HepG2 (cell line): Measurements from ENCODE around the gene TDRD3. TPM values are rescaled to one million over a fixed set of nuclear protein-coding genes. Genes with fewer than 3 reads are reported as not detected.

Experiments used
- ATAC-seq: fragments of 200-7000 bp; cut with Tn5 transposase; 3 replicates; pipeline ENCODE4 v1.9.1; 2020; ENCODE audit warnings: mild to moderate bottlenecking, moderate library complexity
- BruUV-seq: library from RNA; stranded (reverse); fragments of 400-500 nt; replicated peaks from 2 replicates; lab custom pipeline; 2021; lab: Mats Ljungman, UMichigan
- CTCF ChIA-PET: fragments of 300-600 bp; formaldehyde crosslinking; extraction: SDS; loops from one replicate; lab custom pipeline; 2021; ENCODE audit warnings: low total read pairs, inconsistent platforms, low intra/inter-chr PET ratio; lab: Yijun Ruan, JAX
- POLR2A ChIA-PET: fragments of 350-600 bp; sonication (Branson Sonifier 250); formaldehyde crosslinking; loops from one replicate; lab custom pipeline; 2020; ENCODE audit warnings: antibody characterized with exemption, inconsistent platforms; lab: Yijun Ruan, JAX
- DNase-seq: peaks from one replicate; pipeline ENCODE4 v3.0.0-alpha.2; 2015; ENCODE audit warnings: low spot score
- FAIRE-seq: peaks from 3 replicates; lab custom pipeline; 2011; peaks lifted over from hg19 to GRCh38; lab: Jason Lieb, UNC
- H2AFZ ChIP-seq: one replicate; pipeline ENCODE4 v1.6.1; 2011; ENCODE audit warnings: low read length, inconsistent platforms
- H3K27ac ChIP-seq: fragments of 300-600 bp; 3 replicates; pipeline ENCODE4 v1.8.0; 2011; ENCODE audit warnings: mixed run types, mild to moderate bottlenecking, mixed read lengths, low read length, inconsistent platforms; ENCODE audit not compliant: insufficient read depth; ENCODE audit errors: extremely low read length
- H3K27me3 ChIP-seq, 2 experiments: fragments of 200-600 bp in 1 of 2; 2 replicates in 1 of 2; 3 replicates in 1 of 2; pipeline versions ENCODE4 v1.6.0 to v1.8.0; 2011; ENCODE audit warnings: low read length in 2 of 2, mild to moderate bottlenecking in 2 of 2, moderate library complexity in 2 of 2, inconsistent platforms in 1 of 2; ENCODE audit not compliant: insufficient read depth in 2 of 2, control insufficient read depth in 1 of 2
- H3K36me3 ChIP-seq, 2 experiments: fragments of 200-600 bp in 1 of 2; replicated peaks in 1 of 2; 2 replicates in 1 of 2; 3 replicates in 1 of 2; pipeline versions ENCODE4 v1.5.1 to v1.8.0; 2011; ENCODE audit warnings: low read length in 2 of 2, inconsistent platforms in 1 of 2; ENCODE audit not compliant: insufficient read depth in 2 of 2, control insufficient read depth in 1 of 2
- H3K4me1 ChIP-seq: 2 replicates; pipeline ENCODE4 v1.5.1; 2012; ENCODE audit warnings: low read length, inconsistent platforms; ENCODE audit not compliant: insufficient read depth
- H3K4me2 ChIP-seq: 2 replicates; pipeline ENCODE4 v1.6.0; 2011; ENCODE audit warnings: low read depth, low read length, inconsistent platforms
- H3K4me3 ChIP-seq, 3 experiments: fragments of 200-600 bp in 1 of 3; sonication (generic), shearing (Covaris generic) in 1 of 3; replicated peaks in 1 of 3; 2 replicates each; pipeline ENCODE4 v1.5.1; 2011 to 2016; ENCODE audit warnings: low read length in 3 of 3, inconsistent platforms in 2 of 3, low read depth in 2 of 3, mild to moderate bottlenecking in 2 of 3, control low read depth in 1 of 3, mixed read lengths in 1 of 3; ENCODE audit not compliant: insufficient read depth in 1 of 3
- H3K79me2 ChIP-seq: one replicate; pipeline ENCODE4 v1.6.1; 2011; ENCODE audit warnings: low read length, inconsistent platforms; ENCODE audit not compliant: insufficient read depth
- H3K9ac ChIP-seq: 2 replicates; pipeline ENCODE4 v1.6.0; 2011; ENCODE audit warnings: mild to moderate bottlenecking, low read depth, low read length, inconsistent platforms; ENCODE audit not compliant: insufficient read depth
- H3K9me3 ChIP-seq: 2 replicates; pipeline ENCODE4 v1.5.1; 2012; ENCODE audit warnings: mild to moderate bottlenecking, low read length
- H4K20me1 ChIP-seq: 2 replicates; pipeline ENCODE4 v1.6.0; 2011; ENCODE audit warnings: inconsistent platforms, mild to moderate bottlenecking, low read length, moderate library complexity; ENCODE audit not compliant: insufficient read depth
- FOSL2 ChIP-seq: sonication (generic); formaldehyde crosslinking; IDR thresholded peaks from 2 replicates; pipeline ENCODE4 v1.4.0; 2020; ENCODE audit warnings: missing genetic modification reagents
- MTA1 ChIP-seq: sonication (generic); formaldehyde crosslinking; IDR thresholded peaks from 2 replicates; pipeline ENCODE4 v1.4.0; 2020; ENCODE audit warnings: missing genetic modification reagents, mild to moderate bottlenecking, borderline replicate concordance
- ZBTB33 ChIP-seq: sonication (generic); formaldehyde crosslinking; IDR thresholded peaks from 2 replicates; pipeline ENCODE4 v1.4.0; 2020; ENCODE audit warnings: missing genetic modification reagents
- ZNF598 ChIP-seq: sonication (generic); formaldehyde crosslinking; IDR thresholded peaks from 2 replicates; pipeline ENCODE4 v1.5.1; 2020; ENCODE audit warnings: mild to moderate bottlenecking, missing genetic modification reagents, borderline replicate concordance
- WGBS: methylation state at CpG from one replicate; pipeline ENCODE4 v1.1.6; 2017; ENCODE audit warnings: low lambda C conversion rate; 5-methylcytosine and 5-hydroxymethylcytosine counted together
- in situ Hi-C: cut with HindIII; loops from 2 replicates; pipeline ENCODE4 v1.10.0; 2017; ENCODE audit warnings: low pct_unique_long_range_greater_than_20kb; ENCODE audit not compliant: extremely low pct_ligation_motif_present
- intact Hi-C: fragments of 100-400 bp; cut with micrococcal nuclease; formaldehyde crosslinking; loops from one replicate; pipeline ENCODE4 v1.10.0; 2022; ENCODE audit not compliant: unreplicated experiment
- polyA plus RNA-seq, 8 experiments: library from polyadenylated mRNA; depleted of rRNA in 3 of 8; stranded (reverse) in 7 of 8; unstranded in 1 of 8; fragments of >200 nt; fragmentation: Illumina TruSeq in 4 of 8; extraction: Trizol in 4 of 8; gene quantifications; 2 replicates each; pipeline versions ENCODE4 v1.2.1 to v1.2.3, GENCODE V29; 2011 to 2016; ENCODE audit warnings: low read depth in 4 of 8, missing spikeins in 1 of 8, mixed read lengths in 1 of 8; ENCODE audit not compliant: insufficient read depth in 1 of 8
- total RNA-seq, 5 experiments: library from RNA; depleted of rRNA; stranded (reverse); fragments of >200 nt; fragmentation: Illumina TruSeq; extraction: Trizol; gene quantifications; 2 replicates each; pipeline ENCODE4 v1.2.3, GENCODE V29; 2016; ENCODE audit warnings: low read depth in 1 of 5

Gene TDRD3
- total and polyA plus RNA-seq, 2 of the 13 experiments (the other 11 are each of a cell fraction or from before 2014, with no cell fraction given), result 4.7 to 11.8 TPM

- no peaks in the 10 kb centered on the region for H3K79me2 ChIP-seq
- no peak overlapping the region for H3K27ac ChIP-seq
- ATAC-seq, result peak; percentile 40; the same call in 2 of the 3 replicates
- H3K4me3 ChIP-seq, result no peak overlapping the region
- POLR2A ChIA-PET, result no interaction called here
- TF ChIP-seq ZNF598 (no peak), FOSL2 (CRISPR knock-in tag) (0 out of 2 replicates have a peak, but pooled peaks have one; percentile 15)
- TF ChIP-seq, all 625 proteins: peak for 1
- Histone ChIP-seq H3K9me3 (no peaks in the 10 kb centered on the region), H4K20me1 (no peaks in the 10 kb centered on the region), H3K4me1 (0 out of 2 replicates have a peak, but pooled peaks cover 8% of the 10 kb centered on the region), H3K36me3 (no peaks in the 10 kb centered on the region), H2AFZ (no peak overlapping the region), H3K4me2 (peak overlapping the region; percentile 18; the same call in 1 of the 2 replicates), H3K9ac (no peak overlapping the region), H3K27me3 (no peaks in the 10 kb centered on the region; a peak in 1 of 5 replicates)
- DNase-seq (no peak), FAIRE-seq (no peak)
- WGBS, result 36% methylated on average over 14 of the region's 15 CpGs
- intact Hi-C loops (no loop called here), in situ Hi-C loops (no loop called here)
- no TSS peak for BruUV-seq
- CTCF ChIA-PET, result no interaction called here
These were observed 187.1 kb downstream of the TDRD3 start for GRCh38 chr13:60583911-60584753.

- peak; percentile 55 for ATAC-seq
- CTCF ChIA-PET, result no interaction called here
- in situ Hi-C loops, result no loop called here
These were observed 188.0 kb downstream of the TDRD3 start for GRCh38 chr13:60584976-60585375.

More at GRCh38 chr13:60584976-60585375, 188.0 kb downstream of the TDRD3 start:
- intact Hi-C loops, result no loop called here
- H3K27ac ChIP-seq, result no peak overlapping the region
- no peaks in the 10 kb centered on the region for H3K9me3 ChIP-seq
- no peak overlapping the region for H3K9ac ChIP-seq
- no TSS peak for BruUV-seq
- no peaks in the 10 kb centered on the region for H3K79me2 ChIP-seq
- POLR2A ChIA-PET, result no interaction called here
- H3K36me3 ChIP-seq, result no peaks in the 10 kb centered on the region
- H3K4me2 ChIP-seq, result no peak overlapping the region
- 21% methylated on average over 4 of the region's 11 CpGs for WGBS
- FAIRE-seq, result no peak
- no peak for DNase-seq
- H3K4me1 ChIP-seq, result 0 out of 2 replicates have a peak, but pooled peaks cover 8% of the 10 kb centered on the region
- no peak overlapping the region for H3K4me3 ChIP-seq
- TF ChIP-seq MTA1 (CRISPR knock-in tag), result no peak
- peak; percentile 35; the same call in 1 of the 2 replicates for TF ChIP-seq ZBTB33 (CRISPR knock-in tag)
- no peaks in the 10 kb centered on the region for H4K20me1 ChIP-seq
- H2AFZ ChIP-seq, result no peak overlapping the region
- H3K27me3 ChIP-seq, result no peaks in the 10 kb centered on the region; a peak in 1 of 5 replicates
